Subcutaneous abdominal adipose tissue (tissue), 5 donors: ENCODE results near the gene FHL1.
"Not testable (repeated sequence)": the region's sequence is repeated elsewhere in the genome, so short reads cannot be mapped to it uniquely, and the experiment has no call there.

ENCODE experiments used
- H3K27ac ChIP-seq: one replicate; pipeline ENCODE4 v1.7.0; 2013; ENCODE audit warnings: low read depth, mild to moderate bottlenecking, inconsistent platforms, low read length, moderate library complexity
- H3K27me3 ChIP-seq, 5 donors: one replicate each; pipeline ENCODE4 v1.7.0; 2013; ENCODE audit warnings: low read length in 5 of 5, inconsistent platforms in 1 of 5; ENCODE audit not compliant: control insufficient read depth in 5 of 5, insufficient read depth in 4 of 5
- H3K36me3 ChIP-seq, 5 donors: one replicate each; pipeline ENCODE4 v1.7.0; 2013; ENCODE audit warnings: low read length in 5 of 5; ENCODE audit not compliant: control insufficient read depth in 5 of 5, insufficient read depth in 5 of 5
- H3K4me1 ChIP-seq, 5 donors: one replicate each; pipeline ENCODE4 v1.7.0; 2013; ENCODE audit warnings: low read length in 5 of 5, mild to moderate bottlenecking in 3 of 5, moderate library complexity in 1 of 5; ENCODE audit not compliant: control insufficient read depth in 5 of 5, insufficient read depth in 5 of 5
- H3K4me3 ChIP-seq, 5 donors: one replicate each; pipeline ENCODE4 v1.7.0; 2013; ENCODE audit warnings: low read length in 5 of 5, low read depth in 1 of 5
- H3K9ac ChIP-seq, 5 donors: one replicate each; pipeline ENCODE4 v1.7.0; 2013; ENCODE audit warnings: low read length in 5 of 5, mild to moderate bottlenecking in 4 of 5, moderate library complexity in 3 of 5
- H3K9me3 ChIP-seq, 5 donors: one replicate each; pipeline ENCODE4 v1.7.0; 2013; ENCODE audit warnings: low read length in 5 of 5; ENCODE audit not compliant: control insufficient read depth in 5 of 5
- donor health status: healthy.
- donor health status: healthy.
- donor health status: healthy.
- donor health status: healthy.
- donor health status: healthy.

FHL1 gene

DNA sequence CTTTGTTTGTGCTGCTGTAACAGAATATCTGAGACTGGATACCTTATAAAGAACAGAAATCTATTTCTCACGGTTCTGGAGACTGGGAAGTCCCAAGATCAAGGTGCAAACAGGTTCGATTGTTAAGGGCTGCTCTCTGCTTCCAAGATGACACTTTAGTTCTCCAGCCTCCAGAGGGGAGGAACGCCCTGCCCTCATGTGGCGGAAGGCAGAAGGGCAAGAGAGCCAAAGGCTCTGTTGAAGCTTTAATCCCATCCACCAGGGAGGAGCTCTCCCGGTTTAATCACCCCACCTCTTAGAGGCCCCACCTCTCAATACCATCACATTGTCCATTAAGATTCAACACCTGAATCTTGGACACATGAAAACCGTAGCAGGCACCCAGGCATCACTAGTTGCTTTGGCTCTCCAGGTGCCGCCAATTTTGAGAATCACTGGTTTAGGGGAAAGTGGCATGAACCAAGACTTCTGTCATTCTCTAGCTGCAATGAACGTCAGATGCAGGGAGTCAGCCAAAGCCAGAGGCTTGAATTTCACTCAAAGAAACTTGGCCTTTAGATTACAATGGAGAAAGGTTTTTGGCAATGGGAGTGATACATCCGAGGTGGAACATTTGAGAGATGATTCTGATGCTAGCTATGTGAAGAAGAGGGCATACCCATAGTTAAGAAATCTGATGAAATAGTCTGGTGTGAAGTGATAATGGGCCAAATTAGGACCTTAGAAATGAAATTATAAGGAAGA is 15.7 kb downstream of the FHL1 start:
- no peak overlapping the region for H3K9ac ChIP-seq
- no peaks in the 10 kb centered on the region for H3K9me3 ChIP-seq
- H3K36me3 ChIP-seq = no peaks in the 10 kb centered on the region
- H3K27me3 ChIP-seq = peaks cover 0 to 3% (median 0%) of the 10 kb centered on the region in 5 donors
- no peak overlapping the region for H3K4me3 ChIP-seq
- peaks cover 3 to 48% (median 37%) of the 10 kb centered on the region in 5 donors for H3K4me1 ChIP-seq
- peak overlapping the region; percentile 19 for H3K27ac ChIP-seq

- no peaks in the 10 kb centered on the region for H3K9me3 ChIP-seq
- peaks cover 3 to 48% (median 43%) of the 10 kb centered on the region in 5 donors for H3K4me1 ChIP-seq
- peak overlapping the region; percentile 19 for H3K27ac ChIP-seq
These were observed 16.4 kb downstream of the FHL1 start for GRCh38 chrX:136163689-136164088.

GRCh38 chrX:136165406-136165805 is 18.1 kb downstream of the FHL1 start:
- Histone ChIP-seq H3K4me3 (no peak overlapping the region), H3K9ac (no peak overlapping the region), H3K27ac (peak overlapping the region; percentile 66), H3K9me3 (no peaks in the 10 kb centered on the region), H3K27me3 (peaks cover 0 to 3% (median 0%) of the 10 kb centered on the region in 5 donors), H3K36me3 (no peaks in the 10 kb centered on the region), H3K4me1 (peaks cover 2 to 50% (median 47%) of the 10 kb centered on the region in 5 donors)

More at GRCh38 chrX:136163689-136164088, 16.4 kb downstream of the FHL1 start:
- no peaks in the 10 kb centered on the region for H3K36me3 ChIP-seq
- peaks cover 0 to 3% (median 0%) of the 10 kb centered on the region in 5 donors for H3K27me3 ChIP-seq
- no peak overlapping the region for H3K4me3 ChIP-seq
- no peak overlapping the region for H3K9ac ChIP-seq

GRCh38 chrX:136166221-136166855 is 19.0 kb downstream of the FHL1 start:
- H3K4me3 ChIP-seq = no peak overlapping the region
- peak overlapping the region; percentile 66 for H3K27ac ChIP-seq
- peaks cover 2 to 57% (median 52%) of the 10 kb centered on the region in 5 donors for H3K4me1 ChIP-seq
- peaks cover 0 to 3% (median 0%) of the 10 kb centered on the region in 5 donors for H3K27me3 ChIP-seq
- no peak overlapping the region for H3K9ac ChIP-seq
- H3K36me3 ChIP-seq = no peaks in the 10 kb centered on the region
- H3K9me3 ChIP-seq = no peaks in the 10 kb centered on the region

- Histone ChIP-seq H3K27ac (peak overlapping the region; percentile 89), H3K4me1 (peaks cover 2 to 50% (median 46%) of the 10 kb centered on the region in 5 donors)
- not testable (repeated sequence) for H3K27me3 ChIP-seq, H3K9me3 ChIP-seq, H3K9ac ChIP-seq, H3K36me3 ChIP-seq, H3K4me3 ChIP-seq
These were observed 20.7 kb downstream of the FHL1 start for GRCh38 chrX:136167989-136168388.

- H3K27ac ChIP-seq = peak overlapping the region; percentile 89
- H3K9ac ChIP-seq = peak overlapping the region in 4 of 5 donors; percentile 28 to 70 (median 34)
- H3K4me1 ChIP-seq = peaks cover 2 to 47% (median 41%) of the 10 kb centered on the region in 5 donors
- H3K27me3 ChIP-seq = peaks cover 0 to 2% (median 0%) of the 10 kb centered on the region in 5 donors
- H3K36me3 ChIP-seq = no peaks in the 10 kb centered on the region
- no peaks in the 10 kb centered on the region for H3K9me3 ChIP-seq
- H3K4me3 ChIP-seq = peak overlapping the region in 2 of 5 donors; percentile 19 to 42
These were observed 21.8 kb downstream of the FHL1 start for GRCh38 chrX:136168929-136169735.

DNA sequence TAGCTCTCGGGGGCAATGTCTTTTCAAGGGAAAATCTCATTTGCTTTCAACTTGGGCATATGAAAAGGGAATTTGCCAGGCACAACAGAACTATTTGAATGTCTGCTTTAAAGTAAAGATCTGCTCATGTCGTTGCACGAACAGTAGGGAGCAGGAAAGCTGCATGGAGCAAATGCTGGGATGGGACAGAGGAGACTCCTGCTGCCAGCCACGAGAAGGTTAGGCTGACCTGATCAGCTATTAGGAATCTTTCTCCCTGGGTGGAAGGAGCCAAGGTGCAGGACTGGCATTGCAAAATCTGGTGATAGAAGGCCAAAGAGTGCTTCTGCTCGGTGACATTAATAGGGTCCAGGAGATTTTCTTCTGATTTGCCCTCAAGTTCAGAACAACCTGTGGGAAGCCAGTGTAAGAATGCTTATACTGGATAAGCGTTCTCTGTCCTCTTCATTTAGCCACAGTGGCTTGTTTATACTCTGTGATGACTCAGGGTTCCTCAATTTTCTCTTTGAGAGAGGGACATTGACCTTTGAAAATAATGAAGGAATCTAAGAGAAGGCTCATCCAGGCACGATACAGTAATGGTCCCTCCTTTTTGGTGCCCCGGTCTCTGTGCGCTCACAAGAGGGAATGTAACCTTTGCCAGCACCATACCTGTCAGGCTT is 22.9 kb downstream of the FHL1 start:
- no peaks in the 10 kb centered on the region for H3K36me3 ChIP-seq
- H3K27me3 ChIP-seq = peaks cover 0 to 2% (median 0%) of the 10 kb centered on the region in 5 donors
- H3K9ac ChIP-seq = peak overlapping the region in 4 of 5 donors; percentile 27 to 70 (median 32)
- peak overlapping the region; percentile 89 for H3K27ac ChIP-seq
- no peaks in the 10 kb centered on the region for H3K9me3 ChIP-seq
- peak overlapping the region in 4 of 5 donors; percentile 10 to 65 (median 17) for H3K4me3 ChIP-seq
- H3K4me1 ChIP-seq = peaks cover 2 to 52% (median 49%) of the 10 kb centered on the region in 5 donors

- Histone ChIP-seq H3K4me3 (no peak overlapping the region), H3K27me3 (peaks cover 0 to 2% (median 0%) of the 10 kb centered on the region in 5 donors), H3K36me3 (no peaks in the 10 kb centered on the region), H3K9ac (peak overlapping the region in 2 of 5 donors; percentile 29 to 70), H3K4me1 (peaks cover 2 to 57% (median 52%) of the 10 kb centered on the region in 5 donors), H3K9me3 (no peaks in the 10 kb centered on the region), H3K27ac (peak overlapping the region; percentile 89)
These were observed 24.1 kb downstream of the FHL1 start for GRCh38 chrX:136171420-136171819.

GRCh38 chrX:136176399-136176825 is 29.1 kb downstream of the FHL1 start:
- H3K4me1 ChIP-seq = peaks cover 2 to 39% (median 27%) of the 10 kb centered on the region in 5 donors
- peak overlapping the region; percentile 87 for H3K27ac ChIP-seq
- no peaks in the 10 kb centered on the region for H3K9me3 ChIP-seq
- H3K9ac ChIP-seq = peak overlapping the region in 1 of 5 donors; percentile 42
- no peaks in the 10 kb centered on the region for H3K36me3 ChIP-seq
- H3K27me3 ChIP-seq = peaks cover 0 to 1% (median 0%) of the 10 kb centered on the region in 5 donors
- peak overlapping the region in 1 of 5 donors; percentile 31 for H3K4me3 ChIP-seq
